ENCODE measurements around the gene MUC4.

DNA sequence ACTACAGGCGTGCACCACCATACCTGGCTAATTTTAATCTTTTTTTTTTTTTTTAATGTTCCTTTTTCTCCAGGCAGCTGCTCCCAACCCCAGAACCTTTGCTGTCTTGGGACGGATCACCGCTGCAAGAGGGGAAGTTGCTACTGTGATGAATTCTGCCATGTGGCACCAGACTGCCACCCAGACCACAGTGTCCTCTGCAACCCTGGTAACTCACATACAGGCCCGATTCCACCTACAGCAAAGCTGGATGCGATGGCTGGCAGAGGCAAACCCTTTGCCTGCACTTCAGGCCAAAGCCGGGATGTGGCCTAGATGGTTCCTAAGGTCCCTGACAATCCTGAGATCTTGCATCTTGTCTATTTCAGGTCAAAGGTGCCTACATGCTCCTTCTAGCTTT lies 103.7 kb downstream of the MUC4 start:
- TF ChIP-seq, protein P1, sequence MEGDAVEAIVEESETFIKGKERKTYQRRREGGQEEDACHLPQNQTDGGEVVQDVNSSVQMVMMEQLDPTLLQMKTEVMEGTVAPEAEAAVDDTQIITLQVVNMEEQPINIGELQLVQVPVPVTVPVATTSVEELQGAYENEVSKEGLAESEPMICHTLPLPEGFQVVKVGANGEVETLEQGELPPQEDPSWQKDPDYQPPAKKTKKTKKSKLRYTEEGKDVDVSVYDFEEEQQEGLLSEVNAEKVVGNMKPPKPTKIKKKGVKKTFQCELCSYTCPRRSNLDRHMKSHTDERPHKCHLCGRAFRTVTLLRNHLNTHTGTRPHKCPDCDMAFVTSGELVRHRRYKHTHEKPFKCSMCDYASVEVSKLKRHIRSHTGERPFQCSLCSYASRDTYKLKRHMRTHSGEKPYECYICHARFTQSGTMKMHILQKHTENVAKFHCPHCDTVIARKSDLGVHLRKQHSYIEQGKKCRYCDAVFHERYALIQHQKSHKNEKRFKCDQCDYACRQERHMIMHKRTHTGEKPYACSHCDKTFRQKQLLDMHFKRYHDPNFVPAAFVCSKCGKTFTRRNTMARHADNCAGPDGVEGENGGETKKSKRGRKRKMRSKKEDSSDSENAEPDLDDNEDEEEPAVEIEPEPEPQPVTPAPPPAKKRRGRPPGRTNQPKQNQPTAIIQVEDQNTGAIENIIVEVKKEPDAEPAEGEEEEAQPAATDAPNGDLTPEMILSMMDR (IDR thresholded peaks at IDR 0.05) = no peak
- TF ChIP-seq ZFX (IDR thresholded peaks at IDR 0.05; ENCODE audit: borderline replicate concordance) = no peak
